ENCODE measurements around the gene MAPKAP1. TPM values are rescaled to one million over a fixed set of nuclear protein-coding genes. Genes with fewer than 3 reads are reported as not detected.
"Not testable (repeated sequence)": the region's sequence is repeated elsewhere in the genome, so short reads cannot be mapped to it uniquely, and the experiment has no call there.

The MAPKAP1 gene
- polyA plus RNA-seq, 1 donor from 2014 or later = 57.5 TPM

- no peaks in the 10 kb centered on the region for H4K20me1 ChIP-seq (ENCODE audit: insufficient read depth)
Measured at GRCh38 chr9:125699870-125700269, 7.1 kb downstream of the MAPKAP1 start.

DNA sequence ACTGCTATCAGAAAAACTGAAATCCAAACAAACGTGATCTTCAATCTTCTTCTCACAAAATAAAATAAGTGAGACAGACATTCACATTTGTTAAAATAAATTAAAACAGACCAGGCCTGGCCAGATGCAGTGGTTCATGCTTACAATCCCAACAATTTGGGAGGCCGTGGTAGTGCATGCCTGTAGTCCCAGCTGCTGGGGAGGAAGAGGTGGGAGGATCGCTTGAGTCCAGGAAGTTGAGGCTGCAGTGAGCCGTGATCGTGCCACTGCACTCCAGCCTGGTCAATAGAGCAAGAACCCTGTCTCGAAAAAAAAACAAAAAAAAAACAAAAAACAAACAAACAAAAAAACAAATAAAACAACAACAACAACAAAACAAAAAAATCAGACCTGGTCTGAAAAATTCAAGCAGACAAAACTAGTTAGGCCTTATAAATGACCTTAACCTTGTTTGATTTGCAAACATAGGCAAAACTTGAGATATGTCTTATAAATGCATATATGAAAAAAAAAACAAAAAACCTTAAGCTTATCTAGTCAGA, 10.8 kb downstream of the MAPKAP1 start:
- TF ChIP-seq EP300 (conservative IDR thresholded peaks at IDR 0.05; ENCODE audit: poor library complexity, severe bottlenecking) (no peak), POLR2AphosphoS5 (IDR thresholded peaks at IDR 0.05) (no peak), TAF1 (IDR thresholded peaks at IDR 0.05; ENCODE audit: low read depth) (no peak), CTCF (IDR thresholded peaks at IDR 0.05; ENCODE audit: poor library complexity, severe bottlenecking) (no peak), REST (IDR thresholded peaks at IDR 0.05; ENCODE audit: borderline replicate concordance) (no peak), RAD21 (conservative IDR thresholded peaks at IDR 0.05) (no peak), SMC3 (conservative IDR thresholded peaks at IDR 0.05; ENCODE audit: poor library complexity) (no peak)
- no peaks in the 10 kb centered on the region for H3K9me2 ChIP-seq (ENCODE audit: insufficient read depth, low read length)
- H2AFZ ChIP-seq (ENCODE audit: low read depth, low read length) = no peak overlapping the region
- no peaks in the 10 kb centered on the region for H4K20me1 ChIP-seq (ENCODE audit: insufficient read depth)
- H3K27ac ChIP-seq (ENCODE audit: low read length) = no peak overlapping the region
- peaks cover 36% of the 10 kb centered on the region for H3K79me2 ChIP-seq (replicated peaks; ENCODE audit: insufficient read depth, low read length)
- H3F3A ChIP-seq (ENCODE audit: insufficient read depth, low read length, poor library complexity, severe bottlenecking) = no peaks in the 10 kb centered on the region
- no peak overlapping the region for H3K4me2 ChIP-seq (ENCODE audit: low read length)
- H3K9me3 ChIP-seq (ENCODE audit: low read length) = no peaks in the 10 kb centered on the region
- no peaks in the 10 kb centered on the region for H3K27me3 ChIP-seq (ENCODE audit: insufficient read depth, low read depth, low read length)
- H3K36me3 ChIP-seq (ENCODE audit: insufficient read depth, low read length) = no peaks in the 10 kb centered on the region
- H3K4me3 ChIP-seq (ENCODE audit: low read length) = no peak overlapping the region
- H3K9ac ChIP-seq (ENCODE audit: low read length) = no peak overlapping the region

More at GRCh38 chr9:125699870-125700269, 7.1 kb downstream of the MAPKAP1 start:
- Histone ChIP-seq H3K27ac (ENCODE audit: low read length) (no peak overlapping the region), H3K9ac (ENCODE audit: low read length) (no peak overlapping the region), H3K9me3 (ENCODE audit: low read length) (no peaks in the 10 kb centered on the region), H2AFZ (ENCODE audit: low read depth, low read length) (no peak overlapping the region), H3K9me2 (ENCODE audit: insufficient read depth, low read length) (no peaks in the 10 kb centered on the region), H3K36me3 (ENCODE audit: insufficient read depth, low read length) (no peaks in the 10 kb centered on the region), H3K4me3 (ENCODE audit: low read length) (no peak overlapping the region), H3K4me2 (ENCODE audit: low read length) (no peak overlapping the region), H3K27me3 (ENCODE audit: insufficient read depth, low read depth, low read length) (no peaks in the 10 kb centered on the region), H3F3A (ENCODE audit: insufficient read depth, low read length, poor library complexity, severe bottlenecking) (no peaks in the 10 kb centered on the region), H3K79me2 (replicated peaks; ENCODE audit: insufficient read depth, low read length) (peaks cover 41% of the 10 kb centered on the region)
- TF ChIP-seq REST (IDR thresholded peaks at IDR 0.05; ENCODE audit: borderline replicate concordance) = no peak
- no peak for TF ChIP-seq CTCF (IDR thresholded peaks at IDR 0.05; ENCODE audit: poor library complexity, severe bottlenecking)

GRCh38 chr9:125695548-125695947, 11.5 kb downstream of the MAPKAP1 start:
- peaks cover 30% of the 10 kb centered on the region for H3K79me2 ChIP-seq (replicated peaks; ENCODE audit: insufficient read depth, low read length)
- not testable (repeated sequence) for H3K9me2 ChIP-seq (ENCODE audit: insufficient read depth, low read length); H3K9me3 ChIP-seq (ENCODE audit: low read length); H4K20me1 ChIP-seq (ENCODE audit: insufficient read depth); H3K4me2 ChIP-seq (ENCODE audit: low read length); H3K27me3 ChIP-seq (ENCODE audit: insufficient read depth, low read depth, low read length); H3K4me3 ChIP-seq (ENCODE audit: low read length); H2AFZ ChIP-seq (ENCODE audit: low read depth, low read length); H3F3A ChIP-seq (ENCODE audit: insufficient read depth, low read length, poor library complexity, severe bottlenecking); H3K27ac ChIP-seq (ENCODE audit: low read length); H3K36me3 ChIP-seq (ENCODE audit: insufficient read depth, low read length); H3K9ac ChIP-seq (ENCODE audit: low read length)
